ENCODE data around the gene TLN1.

Gene TLN1

DNA sequence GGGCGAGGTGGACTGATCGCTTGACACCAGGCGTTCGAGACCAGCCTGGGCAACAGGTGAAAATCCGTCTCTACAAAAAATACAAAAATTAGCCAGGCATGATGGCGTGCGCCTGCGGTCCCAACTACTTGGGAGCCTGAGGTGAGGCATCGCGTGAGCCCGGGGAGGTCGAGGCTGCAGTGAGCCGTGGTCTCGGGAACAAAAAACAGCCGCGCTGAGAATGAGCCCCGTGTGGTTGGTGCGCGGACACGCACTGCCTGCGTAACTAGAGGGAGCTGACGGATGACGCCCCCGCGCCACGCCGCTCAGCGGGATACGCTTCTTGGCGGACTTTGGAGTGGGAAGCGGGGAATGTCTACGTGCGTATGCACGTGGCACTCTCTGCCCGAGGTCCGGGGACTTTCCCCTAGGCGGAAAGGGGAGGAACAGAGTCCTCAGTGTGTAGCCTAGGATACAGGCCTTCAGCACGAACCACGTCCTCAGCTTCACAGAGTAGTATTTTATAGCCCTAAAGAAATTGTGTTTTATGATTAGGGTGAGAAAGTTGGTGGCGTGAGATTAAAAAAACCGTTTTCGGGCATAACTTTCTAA, 74.4 kb downstream of the TLN1 start, which contains the start of gene RMRP:
Gene RMRP, minus strand, starts transcription at position 474 of the 591 bp plus-strand sequence.
- TF ChIP-seq, protein P1, sequence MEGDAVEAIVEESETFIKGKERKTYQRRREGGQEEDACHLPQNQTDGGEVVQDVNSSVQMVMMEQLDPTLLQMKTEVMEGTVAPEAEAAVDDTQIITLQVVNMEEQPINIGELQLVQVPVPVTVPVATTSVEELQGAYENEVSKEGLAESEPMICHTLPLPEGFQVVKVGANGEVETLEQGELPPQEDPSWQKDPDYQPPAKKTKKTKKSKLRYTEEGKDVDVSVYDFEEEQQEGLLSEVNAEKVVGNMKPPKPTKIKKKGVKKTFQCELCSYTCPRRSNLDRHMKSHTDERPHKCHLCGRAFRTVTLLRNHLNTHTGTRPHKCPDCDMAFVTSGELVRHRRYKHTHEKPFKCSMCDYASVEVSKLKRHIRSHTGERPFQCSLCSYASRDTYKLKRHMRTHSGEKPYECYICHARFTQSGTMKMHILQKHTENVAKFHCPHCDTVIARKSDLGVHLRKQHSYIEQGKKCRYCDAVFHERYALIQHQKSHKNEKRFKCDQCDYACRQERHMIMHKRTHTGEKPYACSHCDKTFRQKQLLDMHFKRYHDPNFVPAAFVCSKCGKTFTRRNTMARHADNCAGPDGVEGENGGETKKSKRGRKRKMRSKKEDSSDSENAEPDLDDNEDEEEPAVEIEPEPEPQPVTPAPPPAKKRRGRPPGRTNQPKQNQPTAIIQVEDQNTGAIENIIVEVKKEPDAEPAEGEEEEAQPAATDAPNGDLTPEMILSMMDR (IDR thresholded peaks at IDR 0.05; ENCODE audit: low read length, missing control alignments): peak; percentile 19
- peak within 1 kb of the TSS; percentile 85 for H3K4me3 ChIP-seq (replicated peaks; ENCODE audit: low read depth, low read length)
- peak; percentile 100 for DNase-seq (ENCODE audit: low read depth)

- peak overlapping the region; percentile 44 for H3K4me3 ChIP-seq (replicated peaks; ENCODE audit: low read depth, low read length)
- TF ChIP-seq, protein P1 (IDR thresholded peaks at IDR 0.05; ENCODE audit: low read length, missing control alignments): no peak
- DNase-seq (ENCODE audit: low read depth): peak; percentile 60
Observed at GRCh38 chr9:35656831-35657545, 75.0 kb downstream of the TLN1 start.

GRCh38 chr9:35656348-35656747, 75.6 kb downstream of the TLN1 start:
- TF ChIP-seq, protein P1 (IDR thresholded peaks at IDR 0.05; ENCODE audit: low read length, missing control alignments): no peak
- no peak for DNase-seq (ENCODE audit: low read depth)
- no peak overlapping the region for H3K4me3 ChIP-seq (replicated peaks; ENCODE audit: low read depth, low read length)

DNA sequence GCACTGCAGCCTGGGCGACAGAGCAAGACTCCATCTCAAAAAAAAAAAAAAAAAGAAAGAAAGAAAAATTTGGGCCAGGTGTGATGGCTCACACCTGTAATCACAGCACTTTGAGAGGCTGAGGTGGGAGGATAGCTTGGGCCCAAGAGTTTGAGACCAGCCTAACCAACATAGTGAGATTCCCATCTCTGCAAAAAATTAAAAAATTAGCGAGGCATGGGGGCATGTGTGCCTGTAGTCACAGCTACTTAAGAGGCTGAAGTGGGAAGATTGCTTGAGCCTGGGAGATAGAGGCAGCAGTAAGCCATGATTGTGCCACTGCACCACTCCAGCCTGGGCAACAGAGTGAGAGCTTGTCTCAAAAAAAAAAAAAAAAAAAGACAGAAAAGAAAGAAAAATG, 78.4 kb downstream of the TLN1 start:
- H3K4me3 ChIP-seq (replicated peaks; ENCODE audit: low read depth, low read length): no peak overlapping the region
- no peak for DNase-seq (ENCODE audit: low read depth)
- TF ChIP-seq, protein P1 (IDR thresholded peaks at IDR 0.05; ENCODE audit: low read length, missing control alignments): no peak

DNA sequence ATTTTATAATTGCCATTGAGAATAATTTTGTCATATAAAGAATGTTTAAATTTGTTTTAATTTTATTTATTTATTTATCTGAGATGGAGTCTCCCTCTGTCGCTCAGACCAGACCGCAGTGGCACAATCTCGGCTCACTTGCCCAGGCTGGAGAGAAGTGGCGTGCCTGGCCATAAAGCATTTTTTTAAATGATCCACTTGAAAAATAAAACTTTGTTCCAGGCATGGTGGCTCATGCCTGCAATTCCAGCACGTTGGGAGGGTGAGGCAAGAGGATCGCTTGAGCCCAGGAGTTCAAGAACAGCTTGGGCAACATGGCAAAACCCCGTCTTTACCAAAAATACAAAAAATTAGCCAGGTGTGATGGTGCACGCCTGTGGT, 79.2 kb downstream of the TLN1 start:
- TF ChIP-seq, protein P1 (IDR thresholded peaks at IDR 0.05; ENCODE audit: low read length, missing control alignments): no peak
- H3K4me3 ChIP-seq (replicated peaks; ENCODE audit: low read depth, low read length): no peak overlapping the region
- no peak for DNase-seq (ENCODE audit: low read depth)

- H3K4me3 ChIP-seq (replicated peaks; ENCODE audit: low read depth, low read length): no peak overlapping the region
- TF ChIP-seq, protein P1 (IDR thresholded peaks at IDR 0.05; ENCODE audit: low read length, missing control alignments): no peak
- peak; percentile 77 for DNase-seq (ENCODE audit: low read depth)
Observed at GRCh38 chr9:35651956-35652828, 79.8 kb downstream of the TLN1 start.

Data from fibroblast of pulmonary artery (primary cell).